ENCODE data around the gene LRRC56. TPM values are rescaled to one million over a fixed set of nuclear protein-coding genes. Genes with fewer than 3 reads are reported as not detected.

The LRRC56 gene
- total and polyA plus RNA-seq, 2 of the 13 experiments (the other 11 are each of a cell fraction or from before 2014, with no cell fraction given): 0.11 to 0.29 TPM

DNA sequence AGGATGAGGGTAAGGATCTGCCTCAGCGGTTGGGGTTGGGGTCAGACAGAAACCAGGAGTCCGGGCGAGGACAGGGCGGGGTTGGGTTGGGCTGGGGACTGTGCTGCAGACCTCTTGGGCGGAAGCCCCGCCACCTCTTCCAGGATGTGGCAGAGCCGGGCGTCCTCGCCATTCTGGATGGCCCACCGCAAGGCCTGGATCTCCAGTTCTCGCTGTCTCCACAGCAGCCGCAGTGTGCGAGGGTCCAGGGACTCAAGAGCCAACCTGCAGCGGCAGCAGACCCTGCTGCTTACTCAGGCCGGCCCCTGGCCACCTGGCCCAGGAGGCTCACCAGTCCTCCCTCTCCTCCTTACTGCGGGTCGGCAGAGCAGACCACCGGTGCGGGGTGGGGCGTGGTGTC is 21.2 kb downstream of the LRRC56 start:
- Histone ChIP-seq H4K20me1 (ENCODE audit: insufficient read depth, low read length) (no peaks in the 10 kb centered on the region), H3K4me3 (replicated peaks in 1 of 3; ENCODE audit: insufficient read depth in 1 of 3, low read depth in 2 of 3, low read length in 3 of 3) (no peak overlapping the region), H3K9ac (ENCODE audit: insufficient read depth, low read depth, low read length) (no peak overlapping the region), H3K36me3 (replicated peaks in 1 of 2; ENCODE audit: control insufficient read depth in 1 of 2, insufficient read depth in 2 of 2, low read length in 2 of 2) (no peaks in the 10 kb centered on the region; a peak in 2 of 5 replicates), H3K27me3 (ENCODE audit: control insufficient read depth in 1 of 2, insufficient read depth in 2 of 2, low read length in 2 of 2) (0 out of 5 replicates have a peak, but pooled peaks cover 0 to 2% of the 10 kb centered on the region in 2 experiments), H3K79me2 (ENCODE audit: insufficient read depth, low read length) (peaks cover 8% of the 10 kb centered on the region), H3K4me2 (ENCODE audit: low read depth, low read length) (no peak overlapping the region), H2AFZ (ENCODE audit: low read length) (no peak overlapping the region), H3K27ac (ENCODE audit: extremely low read length, insufficient read depth, low read length) (no peak overlapping the region), H3K4me1 (ENCODE audit: insufficient read depth, low read length) (peaks cover 72% of the 10 kb centered on the region), H3K9me3 (ENCODE audit: low read length) (no peaks in the 10 kb centered on the region)
- DNase-seq (ENCODE audit: low spot score) (no peak), ATAC-seq (no peak), FAIRE-seq (no peak)
- no peak for TF ChIP-seq ZBTB21 (CRISPR knock-in tag; IDR thresholded peaks at IDR 0.05)
- TF ChIP-seq FOSL2 (CRISPR knock-in tag; IDR thresholded peaks at IDR 0.05): no peak
- TF ChIP-seq, protein P1, sequence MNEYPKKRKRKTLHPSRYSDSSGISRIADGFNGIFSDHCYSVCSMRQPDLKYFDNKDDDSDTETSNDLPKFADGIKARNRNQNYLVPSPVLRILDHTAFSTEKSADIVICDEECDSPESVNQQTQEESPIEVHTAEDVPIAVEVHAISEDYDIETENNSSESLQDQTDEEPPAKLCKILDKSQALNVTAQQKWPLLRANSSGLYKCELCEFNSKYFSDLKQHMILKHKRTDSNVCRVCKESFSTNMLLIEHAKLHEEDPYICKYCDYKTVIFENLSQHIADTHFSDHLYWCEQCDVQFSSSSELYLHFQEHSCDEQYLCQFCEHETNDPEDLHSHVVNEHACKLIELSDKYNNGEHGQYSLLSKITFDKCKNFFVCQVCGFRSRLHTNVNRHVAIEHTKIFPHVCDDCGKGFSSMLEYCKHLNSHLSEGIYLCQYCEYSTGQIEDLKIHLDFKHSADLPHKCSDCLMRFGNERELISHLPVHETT (CRISPR knock-in tag; conservative IDR thresholded peaks at IDR 0.05): no peak
- TF ChIP-seq, protein P2, sequence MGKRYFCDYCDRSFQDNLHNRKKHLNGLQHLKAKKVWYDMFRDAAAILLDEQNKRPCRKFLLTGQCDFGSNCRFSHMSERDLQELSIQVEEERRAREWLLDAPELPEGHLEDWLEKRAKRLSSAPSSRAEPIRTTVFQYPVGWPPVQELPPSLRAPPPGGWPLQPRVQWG (CRISPR knock-in tag; IDR thresholded peaks at IDR 0.05; ENCODE audit: borderline replicate concordance, low read depth): no peak
- no peak for TF ChIP-seq NR1H2 (CRISPR knock-in tag; IDR thresholded peaks at IDR 0.05; ENCODE audit: borderline replicate concordance, low read depth)
- TF ChIP-seq NFRKB (IDR thresholded peaks at IDR 0.05): no peak
- no peak for TF ChIP-seq MED1 (CRISPR knock-in tag; IDR thresholded peaks at IDR 0.05)
- no peak for TF ChIP-seq MYNN (CRISPR knock-in tag; IDR thresholded peaks at IDR 0.05; ENCODE audit: low read depth)
- ChIA-PET CTCF (ENCODE audit: low intra/inter-chr PET ratio, low total read pairs) (no interaction called here), POLR2A (interaction anchor here (2.1 kb wide), 1 partner anchor 11 kb away, joined by 18 read pairs; no protein-coding TSS in a partner anchor)
- intact Hi-C loops (cut with micrococcal nuclease; ENCODE audit: unreplicated experiment): loop anchor here (10.0 kb wide), 1 partner anchor 56 kb away; the partner anchor contains the start of gene IRF7
- in situ Hi-C loops (cut with HindIII; ENCODE audit: extremely low pct_ligation_motif_present, low pct_unique_long_range_greater_than_20kb): loop anchor here (5.0 to 10.0 kb wide), 2 partner anchors 39 to 66 kb away; partner anchors contain the start of genes CDHR5 and SCT
- BruUV-seq (replicated peaks): no TSS peak
- WGBS (ENCODE audit: low lambda C conversion rate): 95% methylated on average over 7 of the region's 20 CpGs
